NCI-H146 (cell line): ENCODE measurements around the gene TSC1.
A peak's percentile ranks its signal among the peaks of the same experiment; 100 is the strongest.

Source experiments
- DNase-seq: peaks from one replicate; lab custom pipeline; 2025; lab: John Stamatoyannopoulos, UW

TSC1 gene

GRCh38 chr9:132937463-132937901, 6.9 kb downstream of the TSC1 start:
- DNase-seq, result no peak

- DNase-seq, result no peak
Observed at GRCh38 chr9:132935026-132935425, 9.4 kb downstream of the TSC1 start.

GRCh38 chr9:132931178-132931735, 13.2 kb downstream of the TSC1 start:
- no peak for DNase-seq

- no peak for DNase-seq
Observed at GRCh38 chr9:132927704-132928103, 16.7 kb downstream of the TSC1 start.

- no peak for DNase-seq
Observed at GRCh38 chr9:132923346-132923902, 21.0 kb downstream of the TSC1 start.

GRCh38 chr9:132919614-132920268, 24.7 kb downstream of the TSC1 start:
- DNase-seq, result no peak

- no peak for DNase-seq
Observed at GRCh38 chr9:132914924-132915323, 29.5 kb downstream of the TSC1 start.

- no peak for DNase-seq
Observed at GRCh38 chr9:132912131-132912530, 32.3 kb downstream of the TSC1 start.

- DNase-seq, result no peak
Observed at GRCh38 chr9:132910376-132910775, 34.0 kb downstream of the TSC1 start.

- DNase-seq, result no peak
Observed at GRCh38 chr9:132909311-132909710, 35.1 kb downstream of the TSC1 start.

GRCh38 chr9:132908635-132909034, 35.8 kb downstream of the TSC1 start:
- DNase-seq, result no peak

- no peak for DNase-seq
Observed at GRCh38 chr9:132905726-132906125, 38.7 kb downstream of the TSC1 start.

GRCh38 chr9:132903574-132904492, 40.6 kb downstream of the TSC1 start:
- DNase-seq, result no peak

- DNase-seq, result peak; percentile 25
Observed at GRCh38 chr9:132901858-132902831, 42.3 kb downstream of the TSC1 start.

- DNase-seq, result no peak
Observed at GRCh38 chr9:132898051-132898450, 46.4 kb downstream of the TSC1 start.

GRCh38 chr9:132896906-132897305, 47.5 kb downstream of the TSC1 start:
- DNase-seq, result no peak

- DNase-seq, result no peak
Observed at GRCh38 chr9:132896264-132896663, 48.2 kb downstream of the TSC1 start.

- DNase-seq, result no peak
Observed at GRCh38 chr9:132894862-132895835, 49.3 kb downstream of the TSC1 start.

GRCh38 chr9:132894346-132894745, 50.1 kb downstream of the TSC1 start:
- no peak for DNase-seq

- no peak for DNase-seq
Observed at GRCh38 chr9:132892400-132892799, 52.0 kb downstream of the TSC1 start.
